GM18870 (cell line): Measurements from ENCODE around the gene TJP1.

Experiments used
- ATAC-seq: cut with Tn5 transposase; IDR thresholded peaks from one replicate; pipeline ENCODE4 v1.9.1; 2021; ENCODE audit warnings: moderate library complexity; ENCODE audit not compliant: unreplicated experiment

TJP1 gene

GRCh38 chr15:29822100-29822683 is at the start of gene TJP1:
Gene TJP1 (minus strand): TSS chr15:29822468. CDS start chr15:29822028, 440 bp downstream.
- no peak for ATAC-seq

GRCh38 chr15:29871401-29871800 is 49.1 kb upstream of the TJP1 start:
- no peak for ATAC-seq

- ATAC-seq = no peak
Observed at GRCh38 chr15:29870495-29871151, 48.4 kb upstream of the TJP1 start.

GRCh38 chr15:29867241-29868000 is 45.2 kb upstream of the TJP1 start:
- ATAC-seq = no peak

GRCh38 chr15:29866337-29866736 is 44.1 kb upstream of the TJP1 start:
- no peak for ATAC-seq

- no peak for ATAC-seq
Observed at GRCh38 chr15:29864501-29864900, 42.2 kb upstream of the TJP1 start.

GRCh38 chr15:29863438-29863837 is 41.2 kb upstream of the TJP1 start:
- no peak for ATAC-seq

- no peak for ATAC-seq
Observed at GRCh38 chr15:29862271-29862670, 40.0 kb upstream of the TJP1 start.

GRCh38 chr15:29860872-29861271 is 38.6 kb upstream of the TJP1 start:
- ATAC-seq = no peak

GRCh38 chr15:29859973-29860715 is 37.9 kb upstream of the TJP1 start:
- ATAC-seq = no peak

GRCh38 chr15:29859293-29859692 is 37.0 kb upstream of the TJP1 start:
- ATAC-seq = no peak

GRCh38 chr15:29857221-29857789 is 35.0 kb upstream of the TJP1 start:
- no peak for ATAC-seq

GRCh38 chr15:29854413-29854812 is 32.1 kb upstream of the TJP1 start:
- no peak for ATAC-seq

GRCh38 chr15:29853211-29853987 is 31.1 kb upstream of the TJP1 start:
- no peak for ATAC-seq

- no peak for ATAC-seq
Observed at GRCh38 chr15:29852201-29852600, 29.9 kb upstream of the TJP1 start.

- no peak for ATAC-seq
Observed at GRCh38 chr15:29849716-29850115, 27.4 kb upstream of the TJP1 start.

- ATAC-seq = no peak
Observed at GRCh38 chr15:29849218-29849617, 26.9 kb upstream of the TJP1 start.

- ATAC-seq = no peak
Observed at GRCh38 chr15:29844290-29844903, 22.1 kb upstream of the TJP1 start.

GRCh38 chr15:29842290-29842689 is 20.0 kb upstream of the TJP1 start:
- no peak for ATAC-seq

GRCh38 chr15:29840926-29841325 is 18.7 kb upstream of the TJP1 start:
- no peak for ATAC-seq
